Measurements from ENCODE around the gene THUMPD1.
"Not testable (repeated sequence)": the region's sequence is repeated elsewhere in the genome, so short reads cannot be mapped to it uniquely, and the experiment has no call there.

Gene THUMPD1

DNA sequence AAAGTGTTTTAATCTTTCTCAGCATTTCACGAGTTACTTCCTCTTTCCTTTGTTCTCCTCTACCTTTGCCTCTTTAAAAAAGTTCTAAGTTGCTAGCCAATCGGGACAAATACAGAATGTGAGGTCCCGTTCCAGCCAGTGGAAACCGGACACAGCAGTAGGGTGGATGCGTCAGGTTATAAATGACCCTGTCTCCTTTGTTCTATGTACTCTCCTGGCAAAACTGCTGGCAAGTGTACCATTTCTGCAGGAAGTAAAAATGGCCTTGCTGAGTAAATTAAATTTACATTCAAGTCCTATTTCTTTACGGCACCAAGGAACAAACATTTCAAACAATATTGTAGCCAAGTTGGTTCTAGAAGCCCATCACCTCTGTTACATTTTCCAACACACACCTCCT lies 47.5 kb downstream of the THUMPD1 start:
- not testable (repeated sequence) for DNase-seq (ENCODE audit: low read depth)

DNA sequence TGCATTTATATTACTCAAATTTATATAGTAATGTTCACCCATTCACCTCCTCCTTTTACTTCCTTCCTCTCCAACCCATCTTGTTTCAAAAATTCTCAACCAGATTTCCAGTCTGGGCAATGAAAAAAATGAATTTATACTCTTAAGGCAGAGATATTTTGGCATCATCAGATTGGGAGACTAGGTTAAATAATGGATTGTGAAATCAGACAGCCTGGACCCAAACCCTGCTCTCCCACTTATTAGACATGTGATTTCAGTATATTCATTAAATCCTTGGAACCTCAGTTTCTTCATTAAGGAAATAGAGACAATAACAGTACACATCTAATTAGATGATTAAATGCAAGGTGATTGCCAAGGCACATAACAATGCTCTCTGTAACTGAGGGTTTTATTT lies 52.0 kb downstream of the THUMPD1 start:
- DNase-seq (ENCODE audit: low read depth): no peak

DNA sequence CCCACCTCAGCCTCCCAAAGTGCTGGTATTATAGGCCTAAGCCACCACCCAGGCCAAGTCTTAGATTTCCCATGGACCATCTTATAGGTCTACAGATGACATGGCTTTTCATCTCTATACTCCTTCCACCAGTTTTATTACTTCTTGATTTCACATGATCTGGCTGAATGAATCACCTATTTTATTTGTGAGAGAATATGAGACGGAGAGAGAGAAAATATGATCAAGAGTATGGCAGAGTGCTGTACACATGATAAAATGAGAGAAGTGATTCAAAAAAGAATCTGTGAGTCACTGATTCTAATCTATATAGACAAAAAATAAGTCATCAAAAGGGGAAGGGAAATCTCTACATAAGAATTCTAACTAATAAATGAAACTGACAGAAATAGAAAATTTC lies 57.8 kb downstream of the THUMPD1 start:
- DNase-seq (ENCODE audit: low read depth): no peak

All from activated T-cell treated with anti-CD3 and anti-CD28 coated beads for 1 hour (primary cell).